ENCODE results near the gene FHL1. TPM values are rescaled to one million over a fixed set of nuclear protein-coding genes. Genes with fewer than 3 reads are reported as not detected.

The FHL1 gene
- total and polyA plus RNA-seq, 4 donors, result 8.8 to 20.2 (median 15.0) TPM

GRCh38 chrX:136192135-136192534 lies 44.8 kb downstream of the FHL1 start:
- DNase-seq (ENCODE audit: low spot score), result no peak
- Histone ChIP-seq H3K27ac (ENCODE audit: low read depth in 1 of 2, low read length in 2 of 2) (no peak overlapping the region), H3K27me3 (ENCODE audit: control insufficient read depth in 4 of 4, insufficient read depth in 4 of 4, low read length in 3 of 4) (no peaks in the 10 kb centered on the region), H3K9ac (ENCODE audit: low read depth in 1 of 2, low read length in 2 of 2) (no peak overlapping the region), H3K4me1 (ENCODE audit: control insufficient read depth in 4 of 4, insufficient read depth in 4 of 4, low read length in 3 of 4) (peaks cover 3 to 23% (median 10%) of the 10 kb centered on the region in 4 donors), H3K36me3 (ENCODE audit: control insufficient read depth in 4 of 4, insufficient read depth in 3 of 4, low read depth in 1 of 4, low read length in 3 of 4) (no peaks in the 10 kb centered on the region), H3K4me3 (ENCODE audit: low read depth in 1 of 3, low read length in 3 of 3) (no peak overlapping the region), H3K9me3 (ENCODE audit: control insufficient read depth in 4 of 4, low read length in 3 of 4) (no peaks in the 10 kb centered on the region)
- TF ChIP-seq TAF1 (conservative IDR thresholded peaks at IDR 0.05) (no peak), SP1 (IDR thresholded peaks at IDR 0.05) (no peak), MAX (IDR thresholded peaks at IDR 0.05) (no peak), FOXA1 (IDR thresholded peaks at IDR 0.05) (no peak), HNF4G (IDR thresholded peaks at IDR 0.05) (no peak), REST (IDR thresholded peaks at IDR 0.05) (no peak), GABPA (IDR thresholded peaks at IDR 0.05 in 1 of 2, conservative IDR thresholded peaks at IDR 0.05 in 1 of 2) (no peak), ZBTB33 (IDR thresholded peaks at IDR 0.05) (no peak), HNF4A (conservative IDR thresholded peaks at IDR 0.05) (no peak), ATF3 (IDR thresholded peaks at IDR 0.05) (no peak), CTCF (IDR thresholded peaks at IDR 0.05; ENCODE audit: low read depth, low read length, missing input control) (no peak), RXRA (IDR thresholded peaks at IDR 0.05) (no peak), FOXA2 (IDR thresholded peaks at IDR 0.05) (no peak), YY1 (IDR thresholded peaks at IDR 0.05) (no peak), NR2F2 (IDR thresholded peaks at IDR 0.05) (no peak)
- WGBS, result 89% methylated on average over 2 of the region's 2 CpGs

GRCh38 chrX:136192839-136193414 lies 45.6 kb downstream of the FHL1 start:
- no peaks in the 10 kb centered on the region for H3K9me3 ChIP-seq (ENCODE audit: control insufficient read depth in 4 of 4, low read length in 3 of 4)
- DNase-seq (ENCODE audit: low spot score), result no peak
- H3K9ac ChIP-seq (ENCODE audit: low read depth in 1 of 2, low read length in 2 of 2), result no peak overlapping the region
- peak overlapping the region in 1 of 2 donors; percentile 37 for H3K27ac ChIP-seq (ENCODE audit: low read depth in 1 of 2, low read length in 2 of 2)
- WGBS, result 43% methylated on average over 3 of the region's 3 CpGs
- H3K36me3 ChIP-seq (ENCODE audit: control insufficient read depth in 4 of 4, insufficient read depth in 3 of 4, low read depth in 1 of 4, low read length in 3 of 4), result no peaks in the 10 kb centered on the region
- H3K4me3 ChIP-seq (ENCODE audit: low read depth in 1 of 3, low read length in 3 of 3), result no peak overlapping the region
- H3K4me1 ChIP-seq (ENCODE audit: control insufficient read depth in 4 of 4, insufficient read depth in 4 of 4, low read length in 3 of 4), result peaks cover 3 to 23% (median 10%) of the 10 kb centered on the region in 4 donors
- no peaks in the 10 kb centered on the region for H3K27me3 ChIP-seq (ENCODE audit: control insufficient read depth in 4 of 4, insufficient read depth in 4 of 4, low read length in 3 of 4)
- TF ChIP-seq TAF1 (conservative IDR thresholded peaks at IDR 0.05) (no peak), FOXA2 (IDR thresholded peaks at IDR 0.05) (no peak), HNF4G (IDR thresholded peaks at IDR 0.05) (no peak), SP1 (IDR thresholded peaks at IDR 0.05) (peak; percentile 23), JUND (IDR thresholded peaks at IDR 0.05) (no peak), MAX (IDR thresholded peaks at IDR 0.05) (no peak), HNF4A (conservative IDR thresholded peaks at IDR 0.05) (peak; percentile 63 to 74), RXRA (IDR thresholded peaks at IDR 0.05) (peak in 1 of 2 donors; percentile 9), ZBTB33 (IDR thresholded peaks at IDR 0.05) (no peak), CTCF (IDR thresholded peaks at IDR 0.05; ENCODE audit: low read depth, low read length, missing input control) (no peak), NR2F2 (IDR thresholded peaks at IDR 0.05) (no peak), EGR1 (IDR thresholded peaks at IDR 0.05; ENCODE audit: low read depth in 2 of 2) (no peak)
